Gastroesophageal sphincter (tissue), 4 donors: ENCODE measurements around the gene SLAMF8. TPM values are rescaled to one million over a fixed set of nuclear protein-coding genes. Genes with fewer than 3 reads are reported as not detected.

Experiments
- ATAC-seq: fragments of 150-250 bp; one replicate; pipeline ENCODE4 v1.9.1; 2016; ENCODE audit warnings: mild to moderate bottlenecking, moderate library complexity
- H3K27ac ChIP-seq, 4 donors: fragments of 200-600 bp; sonication (generic) in 3 of 4; 1 replicate in 3 of 4; 2 replicates in 1 of 4; pipeline ENCODE4 v1.5.1; 2016 to 2019
- H3K27me3 ChIP-seq: fragments of 200-600 bp; sonication (generic); one replicate; pipeline ENCODE4 v1.5.1; 2019
- H3K36me3 ChIP-seq, 2 donors: fragments of 200-600 bp; sonication (generic); one replicate each; pipeline ENCODE4 v1.5.1; 2019; ENCODE audit warnings: control low read depth in 1 of 2
- H3K4me1 ChIP-seq, 3 donors: fragments of 200-600 bp; sonication (generic); 1 replicate in 2 of 3; 2 replicates in 1 of 3; pipeline ENCODE4 v1.5.1; 2016 to 2019; ENCODE audit warnings: control low read depth in 2 of 3
- H3K4me3 ChIP-seq, 2 donors: fragments of 200-600 bp; sonication (generic); one replicate each; pipeline ENCODE4 v1.5.1; 2019; ENCODE audit warnings: mild to moderate bottlenecking in 1 of 2, moderate library complexity in 1 of 2
- H3K9me3 ChIP-seq, 3 donors: fragments of 200-600 bp; sonication (generic); one replicate each; pipeline ENCODE4 v1.5.1; 2017 to 2019; ENCODE audit warnings: control low read depth in 2 of 3
- EP300 ChIP-seq: sonication (generic); formaldehyde crosslinking; IDR thresholded peaks from one replicate; pipeline ENCODE4 v1.6.1; 2017; ENCODE audit warnings: antibody characterized with exemption, mild to moderate bottlenecking
- POLR2A ChIP-seq, 2 donors: fragments of 450-650 bp; IDR thresholded peaks; one replicate each; pipeline ENCODE4 v1.6.1; 2017; ENCODE audit warnings: antibody characterized with exemption in 2 of 2, mild to moderate bottlenecking in 2 of 2, moderate library complexity in 1 of 2
- POLR2AphosphoS5 ChIP-seq: sonication (generic); formaldehyde crosslinking; IDR thresholded peaks from one replicate; pipeline ENCODE4 v1.6.1; 2017; ENCODE audit warnings: antibody characterized with exemption
- WGBS, 2 donors: methylation state at CpG; one replicate each; pipeline ENCODE4 v1.1.5; 2018; ENCODE audit warnings: low coverage in 1 of 2; 5-methylcytosine and 5-hydroxymethylcytosine counted together
- total RNA-seq, 4 donors: library from RNA; depleted of rRNA; stranded (reverse); fragments of >200 nt; gene quantifications; one replicate each; pipeline ENCODE4 v1.1.0, GENCODE V29; 2016
- TF ChIP-seq, protein P1 (sequence below), 4 experiments: fragments of 200-600 bp in 2 of 4; fragments of 450-650 bp in 2 of 4; sonication (generic) in 1 of 4; IDR thresholded peaks; one replicate each; pipeline ENCODE4 v1.5.1; 2017 to 2019; ENCODE audit warnings: antibody characterized with exemption in 4 of 4, mild to moderate bottlenecking in 2 of 4, moderate library complexity in 2 of 4

Gene SLAMF8
- total RNA-seq, 4 donors from 2014 or later = 1.4 to 4.3 (median 4.2) TPM; not detected in 1

- Histone ChIP-seq H3K36me3 (peaks cover 0 to 12% of the 10 kb centered on the region in 2 donors), H3K9me3 (no peaks in the 10 kb centered on the region), H3K27me3 (no peaks in the 10 kb centered on the region), H3K4me1 (no peaks in the 10 kb centered on the region), H3K4me3 (no peak overlapping the region), H3K27ac (no peak overlapping the region)
- TF ChIP-seq POLR2AphosphoS5 (no peak), EP300 (no peak), POLR2A (IDR thresholded peaks at IDR 0.05) (no peak)
- TF ChIP-seq, protein P1, sequence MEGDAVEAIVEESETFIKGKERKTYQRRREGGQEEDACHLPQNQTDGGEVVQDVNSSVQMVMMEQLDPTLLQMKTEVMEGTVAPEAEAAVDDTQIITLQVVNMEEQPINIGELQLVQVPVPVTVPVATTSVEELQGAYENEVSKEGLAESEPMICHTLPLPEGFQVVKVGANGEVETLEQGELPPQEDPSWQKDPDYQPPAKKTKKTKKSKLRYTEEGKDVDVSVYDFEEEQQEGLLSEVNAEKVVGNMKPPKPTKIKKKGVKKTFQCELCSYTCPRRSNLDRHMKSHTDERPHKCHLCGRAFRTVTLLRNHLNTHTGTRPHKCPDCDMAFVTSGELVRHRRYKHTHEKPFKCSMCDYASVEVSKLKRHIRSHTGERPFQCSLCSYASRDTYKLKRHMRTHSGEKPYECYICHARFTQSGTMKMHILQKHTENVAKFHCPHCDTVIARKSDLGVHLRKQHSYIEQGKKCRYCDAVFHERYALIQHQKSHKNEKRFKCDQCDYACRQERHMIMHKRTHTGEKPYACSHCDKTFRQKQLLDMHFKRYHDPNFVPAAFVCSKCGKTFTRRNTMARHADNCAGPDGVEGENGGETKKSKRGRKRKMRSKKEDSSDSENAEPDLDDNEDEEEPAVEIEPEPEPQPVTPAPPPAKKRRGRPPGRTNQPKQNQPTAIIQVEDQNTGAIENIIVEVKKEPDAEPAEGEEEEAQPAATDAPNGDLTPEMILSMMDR (IDR thresholded peaks at IDR 0.05) = no peak
- 84 to 92% methylated on average over 2 to 9 of the region's 13 CpGs for WGBS, 2 donors
- ATAC-seq = no peak
Measured at GRCh38 chr1:159845751-159846629, 19.3 kb downstream of the SLAMF8 start.

GRCh38 chr1:159847231-159847630 is 20.6 kb downstream of the SLAMF8 start:
- Histone ChIP-seq H3K4me3 (no peak overlapping the region), H3K36me3 (peaks cover 0 to 1% of the 10 kb centered on the region in 2 donors), H3K27me3 (no peaks in the 10 kb centered on the region), H3K9me3 (no peaks in the 10 kb centered on the region), H3K4me1 (no peaks in the 10 kb centered on the region), H3K27ac (no peak overlapping the region)
- 64% methylated on average over 4 of the region's 4 CpGs; no CpG with 5 or more reads in 1 of the 2 donors for WGBS, 2 donors
- no peak for ATAC-seq
- no peak for TF ChIP-seq POLR2A (IDR thresholded peaks at IDR 0.05)
- no peak for TF ChIP-seq POLR2AphosphoS5
- TF ChIP-seq, protein P1 (IDR thresholded peaks at IDR 0.05) = no peak

DNA sequence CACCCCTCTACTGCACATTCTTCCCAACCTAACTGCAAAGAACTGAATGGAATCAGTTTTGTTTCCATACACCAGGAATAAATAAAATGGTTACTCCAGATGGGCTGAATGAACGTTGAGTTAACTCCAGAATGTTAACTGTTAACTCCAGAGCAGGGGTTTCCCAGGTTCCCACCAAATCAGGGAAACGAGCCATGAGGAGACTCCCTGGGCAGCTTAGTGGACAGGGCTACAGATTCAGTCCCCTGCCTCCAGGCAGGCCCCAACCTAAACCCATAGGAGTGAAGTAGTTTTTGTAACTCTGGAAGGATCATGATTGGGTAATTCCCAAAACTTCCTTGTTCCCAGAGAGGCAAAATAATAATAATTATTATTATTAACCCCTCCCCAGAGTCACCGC is 21.7 kb downstream of the SLAMF8 start:
- Histone ChIP-seq H3K9me3 (no peaks in the 10 kb centered on the region), H3K36me3 (no peaks in the 10 kb centered on the region), H3K27me3 (no peaks in the 10 kb centered on the region), H3K4me1 (peaks cover 0 to 5% (median 0%) of the 10 kb centered on the region in 3 donors), H3K27ac (no peak overlapping the region), H3K4me3 (no peak overlapping the region)
- ATAC-seq = no peak
- TF ChIP-seq POLR2AphosphoS5 (no peak), POLR2A (IDR thresholded peaks at IDR 0.05) (no peak), EP300 (no peak)
- TF ChIP-seq, protein P1 (IDR thresholded peaks at IDR 0.05) = no peak
- WGBS, 2 donors = 60 to 81% methylated on average over 2 to 3 of the region's 3 CpGs

DNA sequence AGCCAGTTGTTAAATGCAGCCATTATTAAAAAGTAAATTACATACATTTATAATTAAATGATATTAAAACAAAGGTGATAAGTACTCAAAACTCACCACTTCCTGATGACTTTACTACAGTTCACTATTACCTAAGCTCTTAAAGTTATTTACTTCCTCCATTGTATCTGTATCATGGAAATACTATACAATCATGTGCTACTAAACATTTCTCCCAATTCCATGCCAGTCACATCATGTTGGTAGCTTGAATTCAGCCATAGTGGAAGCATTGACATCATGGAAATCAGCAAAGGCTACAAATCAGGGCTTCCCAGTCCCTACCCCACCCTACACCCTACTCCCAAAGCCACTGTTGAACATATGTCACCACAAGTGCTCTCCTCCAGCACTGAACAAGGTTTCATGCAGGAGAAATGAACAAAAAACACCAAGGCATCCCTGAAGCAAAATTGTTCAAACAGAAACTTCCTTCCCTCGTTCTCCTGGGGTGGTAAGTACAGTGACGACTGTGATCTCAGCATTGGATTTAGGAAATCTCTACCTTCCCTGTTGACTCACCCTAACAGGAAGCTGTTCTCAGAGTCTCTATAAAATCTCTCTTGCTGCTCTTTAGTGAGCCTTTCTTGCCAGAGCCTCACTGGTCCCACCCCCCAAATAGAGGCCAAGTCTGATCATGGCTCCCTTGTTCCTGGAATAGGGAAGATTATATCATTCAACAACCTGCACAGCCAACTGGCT is 23.1 kb downstream of the SLAMF8 start:
- no peak for ATAC-seq
- Histone ChIP-seq H3K36me3 (no peaks in the 10 kb centered on the region), H3K4me3 (no peak overlapping the region), H3K4me1 (peaks cover 0 to 12% (median 0%) of the 10 kb centered on the region in 3 donors), H3K27ac (no peak overlapping the region), H3K27me3 (no peaks in the 10 kb centered on the region), H3K9me3 (no peaks in the 10 kb centered on the region)
- 52 to 94% methylated on average over 2 of the region's 2 CpGs for WGBS, 2 donors
- TF ChIP-seq, protein P1 (IDR thresholded peaks at IDR 0.05) = no peak
- no peak for TF ChIP-seq POLR2A (IDR thresholded peaks at IDR 0.05)
- no peak for TF ChIP-seq POLR2AphosphoS5
- TF ChIP-seq EP300 = no peak
